Stimulated activated CD4-positive, alpha-beta T cell treated with anti-CD3 and anti-CD28 coated beads, Interleukin-15, amount 100 ng/mL, for 1 hour (primary cell): ENCODE results near the gene ING5.

ENCODE experiments used
- DNase-seq, 2 donors: peaks; one replicate each; pipeline ENCODE4 v3.0.0-alpha.2; 2020; ENCODE audit warnings: low read depth in 1 of 2, low spot score in 1 of 2

Gene ING5

DNA sequence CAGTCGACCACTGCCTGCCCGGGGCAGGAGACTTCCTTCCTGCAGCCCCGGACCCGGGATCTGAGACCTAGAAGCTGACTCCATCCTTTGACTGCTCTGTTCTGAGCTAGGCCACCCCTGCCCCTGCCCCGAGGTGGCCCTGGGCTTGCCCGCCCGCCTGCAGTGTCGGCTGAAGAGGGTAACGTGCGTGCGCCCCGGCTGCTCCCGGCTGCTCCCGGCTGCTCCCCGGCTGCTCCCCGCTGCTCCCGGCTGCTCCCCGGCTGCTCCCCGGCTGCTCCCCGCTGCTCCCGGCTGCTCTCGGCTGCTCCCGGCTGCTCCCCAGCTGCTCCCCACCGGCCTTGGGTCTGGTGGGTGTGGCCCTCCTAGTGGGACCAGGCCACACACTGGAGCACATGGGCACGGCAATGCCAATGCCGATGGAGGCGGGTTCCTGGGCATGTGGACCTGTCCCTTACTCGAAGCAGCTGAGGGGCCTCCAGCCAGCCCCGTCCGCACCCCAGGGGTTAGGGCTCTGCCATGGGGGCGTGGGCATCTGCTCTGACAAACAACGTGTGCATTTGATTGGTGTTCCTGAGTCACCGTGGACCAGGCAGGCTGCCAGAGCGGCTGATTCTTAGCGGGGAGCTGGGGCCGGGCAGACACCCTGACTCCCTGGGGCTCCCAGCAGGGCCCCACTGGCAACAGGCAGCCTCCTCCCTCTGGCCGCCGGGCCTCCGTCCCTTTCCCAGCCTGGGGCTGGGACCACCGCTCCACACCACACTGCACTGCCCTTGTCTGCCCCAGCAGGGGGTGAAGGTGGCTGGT is 72.8 kb downstream of the ING5 start:
- no peak for DNase-seq

DNA sequence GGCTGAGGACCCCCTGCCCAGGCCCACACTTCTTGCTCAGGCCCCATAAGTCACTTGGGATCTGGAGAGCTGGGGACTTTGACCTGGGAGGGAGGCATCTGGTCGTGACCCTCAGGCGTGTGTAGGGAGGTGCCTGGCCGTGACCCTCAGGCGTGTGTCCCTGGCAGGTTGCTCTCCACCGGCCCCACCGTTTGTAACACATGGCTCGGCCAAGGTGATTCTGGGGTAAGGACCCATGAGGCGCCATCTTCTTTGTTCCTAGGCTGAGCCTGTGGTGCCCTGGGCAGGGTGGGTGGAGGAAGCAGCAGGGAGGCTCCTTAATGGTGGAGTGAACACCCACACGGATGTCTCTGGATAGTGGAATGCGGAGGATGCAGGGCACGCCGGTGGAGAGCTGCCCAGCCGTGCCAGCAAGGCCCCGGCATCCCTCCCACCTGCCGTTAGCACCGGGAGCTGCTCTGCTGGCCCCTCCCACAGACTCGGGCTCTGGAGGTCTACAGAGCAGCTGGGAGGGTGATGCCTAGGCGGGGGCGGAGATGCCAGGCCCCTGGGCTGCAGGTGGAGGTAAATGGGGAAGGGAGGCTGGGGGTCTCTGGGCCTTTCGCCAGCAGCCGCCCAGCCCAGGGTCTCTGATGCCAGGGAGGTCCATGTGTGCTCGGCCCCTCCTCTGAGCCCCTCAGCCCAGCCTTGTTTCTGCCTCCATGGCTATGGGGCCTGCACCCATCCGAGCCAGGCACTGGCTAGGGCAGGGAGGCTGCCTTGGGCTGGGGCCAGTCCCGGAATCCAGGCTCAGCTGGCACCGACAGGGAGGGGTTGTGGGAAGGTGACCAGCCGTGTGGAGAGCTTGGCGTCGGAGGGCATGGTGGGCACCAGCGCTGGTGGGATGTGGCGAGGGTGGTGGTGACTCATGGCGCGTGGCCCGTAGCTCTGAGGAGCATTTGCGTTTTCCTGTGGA is 73.7 kb downstream of the ING5 start:
- no peak for DNase-seq

DNA sequence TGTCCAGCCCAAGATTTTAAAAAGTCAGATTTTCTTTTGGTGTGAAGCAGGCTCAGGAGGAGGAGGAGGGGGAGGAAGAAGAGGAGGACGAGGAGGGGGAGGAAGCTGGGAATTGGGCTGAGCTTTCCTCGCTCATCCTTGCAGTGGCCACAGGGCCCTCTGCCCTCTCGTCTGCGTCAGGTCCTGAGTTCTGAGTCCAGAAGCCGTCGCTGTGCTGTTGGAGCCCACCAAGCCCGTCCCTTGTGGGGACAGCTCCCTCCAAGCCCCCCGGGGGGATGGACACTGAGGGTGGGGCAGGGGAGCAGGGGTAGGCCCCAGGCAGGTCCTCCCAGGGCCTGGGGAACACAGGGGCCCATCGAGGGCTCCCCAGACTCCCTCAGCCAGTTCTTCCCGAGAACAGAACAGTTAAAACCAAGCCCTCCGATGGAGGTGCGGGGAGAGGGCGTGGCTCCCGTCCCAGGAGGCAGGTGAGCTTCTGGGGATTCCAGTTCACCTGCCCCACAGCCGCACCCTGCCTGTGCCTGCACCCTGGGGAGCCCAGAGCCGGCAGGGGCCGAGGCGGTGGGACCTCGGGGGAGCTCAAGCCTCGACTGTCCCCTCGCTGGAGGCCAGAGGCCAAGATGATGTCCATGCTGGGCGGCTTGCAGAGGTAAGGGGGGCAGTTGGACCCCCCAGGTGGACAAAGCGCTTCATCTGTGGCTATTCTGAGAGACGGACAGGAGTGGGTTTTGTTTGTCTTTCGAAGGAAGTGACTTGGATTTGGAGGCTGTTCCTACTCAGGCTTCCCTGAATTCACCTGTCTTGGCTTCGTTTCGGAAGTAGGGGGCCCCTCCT is 74.7 kb downstream of the ING5 start, which contains the start of gene GAL3ST2:
GAL3ST2 (plus strand) TSS at position 487 of the 834 bp plus-strand sequence; CDS start at position 621, 134 bp downstream.
- no peak for DNase-seq

DNA sequence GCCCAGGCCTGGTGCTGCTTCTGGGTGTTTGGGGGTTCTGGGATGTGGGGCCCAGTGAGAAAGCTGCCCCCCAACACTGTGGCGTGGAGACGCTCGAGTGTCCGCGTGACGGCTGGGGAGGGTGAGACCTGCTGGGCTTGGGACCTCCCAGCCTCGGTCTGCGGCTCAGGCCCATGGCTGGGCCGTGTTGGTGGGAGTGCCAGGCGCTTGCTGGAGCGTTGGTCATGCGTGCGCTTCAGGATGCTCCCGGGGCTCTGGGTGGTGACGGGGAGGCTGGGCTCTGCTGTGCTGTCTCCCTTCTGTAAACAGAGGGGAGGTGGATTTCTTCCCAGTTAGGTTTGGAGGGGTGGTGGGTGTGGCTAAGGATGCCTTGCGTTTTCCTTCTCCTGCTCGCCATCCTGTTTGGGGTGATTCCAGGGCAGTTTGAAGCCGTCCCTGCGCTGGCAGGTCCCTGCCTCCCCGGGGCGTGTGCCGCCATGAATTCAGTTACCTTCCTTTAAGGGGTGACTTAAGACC is 75.4 kb downstream of the ING5 start:
- DNase-seq, result no peak

DNA sequence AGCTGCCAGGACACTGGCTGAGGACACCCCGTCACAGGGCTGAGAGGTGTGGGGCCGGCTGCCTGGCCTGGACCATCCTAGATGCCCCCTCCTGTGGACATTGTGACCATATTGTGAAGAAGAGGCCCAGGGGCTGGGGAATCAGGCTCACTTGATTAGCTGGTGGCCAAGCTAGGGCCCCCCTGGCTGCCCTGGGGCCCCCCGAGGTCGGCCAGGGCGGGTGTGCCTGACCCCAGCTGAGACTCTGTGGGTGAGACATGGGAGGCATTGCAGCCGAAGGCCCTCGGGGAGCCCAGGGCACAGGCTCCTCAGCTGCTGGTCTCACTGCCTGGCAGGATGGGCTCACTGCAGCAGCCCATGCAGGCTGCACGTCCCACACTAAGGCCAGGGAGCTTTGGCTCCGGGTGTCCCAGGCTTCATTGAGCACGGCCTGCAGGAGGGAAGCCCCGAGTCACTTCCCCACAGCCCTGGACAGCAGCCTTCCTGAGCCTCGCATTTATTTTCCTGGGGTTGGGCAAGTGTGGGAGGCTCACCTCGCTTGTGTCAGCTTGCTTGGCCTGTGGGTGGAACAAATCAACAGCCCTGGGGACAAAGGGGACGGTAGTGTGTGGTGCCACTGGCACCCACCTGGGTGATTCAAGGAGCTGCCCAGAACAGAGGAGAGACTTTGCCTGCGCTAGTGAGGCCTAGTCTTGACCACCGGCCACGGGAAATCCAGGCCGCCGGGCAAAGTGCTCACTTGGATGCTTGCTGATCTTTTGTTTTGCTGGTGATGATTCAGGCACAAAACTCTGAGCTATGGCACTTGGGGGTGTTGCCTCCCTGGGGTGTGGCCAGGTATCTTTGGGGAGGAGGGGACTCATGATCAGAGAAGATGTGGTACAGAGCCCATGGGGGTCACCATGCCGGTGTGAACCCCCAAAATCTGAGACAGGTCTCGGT is 76.1 kb downstream of the ING5 start:
- DNase-seq, result no peak
